GM10266 (cell line): ENCODE measurements around the gene FLAD1.

Experiments used
- DNase-seq: peaks from one replicate; pipeline ENCODE4 v3.0.0; 2012; ENCODE audit errors: extremely low spot score
- TF ChIP-seq, protein P1 (sequence below): IDR thresholded peaks from 2 replicates; pipeline ENCODE4 v1.5.1; 2012; ENCODE audit warnings: mild to moderate bottlenecking, low read depth; ENCODE audit not compliant: control insufficient read depth, insufficient read depth; ENCODE audit errors: missing control alignments

FLAD1 gene

DNA sequence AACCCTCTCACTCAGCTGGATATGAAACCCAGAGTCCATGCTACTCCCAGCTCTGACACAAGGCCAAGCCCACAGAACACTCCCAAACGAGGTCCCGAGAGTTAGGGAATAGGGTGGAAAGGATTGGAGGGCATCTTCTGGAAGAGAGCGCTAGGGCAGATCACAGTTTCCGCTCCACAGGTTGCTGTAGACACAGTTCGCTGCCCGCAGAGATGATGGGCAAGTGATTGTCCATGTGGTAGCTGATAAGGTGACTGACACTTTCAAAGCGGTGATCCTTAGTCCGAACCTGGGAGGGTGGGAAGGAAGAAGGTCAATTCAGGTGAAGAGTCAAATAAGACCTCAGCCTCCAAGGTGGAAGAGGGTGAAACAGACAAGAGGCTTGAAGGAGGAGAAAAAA, 19.5 kb upstream of the FLAD1 start:
- DNase-seq = no peak
- TF ChIP-seq, protein P1, sequence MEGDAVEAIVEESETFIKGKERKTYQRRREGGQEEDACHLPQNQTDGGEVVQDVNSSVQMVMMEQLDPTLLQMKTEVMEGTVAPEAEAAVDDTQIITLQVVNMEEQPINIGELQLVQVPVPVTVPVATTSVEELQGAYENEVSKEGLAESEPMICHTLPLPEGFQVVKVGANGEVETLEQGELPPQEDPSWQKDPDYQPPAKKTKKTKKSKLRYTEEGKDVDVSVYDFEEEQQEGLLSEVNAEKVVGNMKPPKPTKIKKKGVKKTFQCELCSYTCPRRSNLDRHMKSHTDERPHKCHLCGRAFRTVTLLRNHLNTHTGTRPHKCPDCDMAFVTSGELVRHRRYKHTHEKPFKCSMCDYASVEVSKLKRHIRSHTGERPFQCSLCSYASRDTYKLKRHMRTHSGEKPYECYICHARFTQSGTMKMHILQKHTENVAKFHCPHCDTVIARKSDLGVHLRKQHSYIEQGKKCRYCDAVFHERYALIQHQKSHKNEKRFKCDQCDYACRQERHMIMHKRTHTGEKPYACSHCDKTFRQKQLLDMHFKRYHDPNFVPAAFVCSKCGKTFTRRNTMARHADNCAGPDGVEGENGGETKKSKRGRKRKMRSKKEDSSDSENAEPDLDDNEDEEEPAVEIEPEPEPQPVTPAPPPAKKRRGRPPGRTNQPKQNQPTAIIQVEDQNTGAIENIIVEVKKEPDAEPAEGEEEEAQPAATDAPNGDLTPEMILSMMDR = no peak

DNA sequence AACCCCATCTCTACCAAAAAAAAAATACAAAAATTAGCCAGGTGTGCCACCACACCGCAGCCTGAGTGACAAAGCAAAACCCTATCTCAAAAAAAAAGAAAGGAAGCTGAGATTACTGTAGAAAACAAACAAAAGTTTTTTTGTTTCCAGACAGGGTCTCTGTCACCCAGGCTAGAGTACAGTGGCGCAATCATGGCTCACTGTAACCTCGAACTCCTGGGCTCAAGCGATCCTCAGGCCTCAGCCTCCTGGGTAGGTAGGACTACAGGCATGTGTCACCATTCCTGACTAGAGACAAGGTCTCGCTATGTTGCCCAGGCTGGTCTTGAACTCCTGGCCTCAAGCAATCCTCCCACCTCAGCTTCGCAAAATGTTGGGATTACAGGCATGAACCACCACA, 18.8 kb upstream of the FLAD1 start:
- TF ChIP-seq, protein P1 = no peak
- DNase-seq = no peak

DNA sequence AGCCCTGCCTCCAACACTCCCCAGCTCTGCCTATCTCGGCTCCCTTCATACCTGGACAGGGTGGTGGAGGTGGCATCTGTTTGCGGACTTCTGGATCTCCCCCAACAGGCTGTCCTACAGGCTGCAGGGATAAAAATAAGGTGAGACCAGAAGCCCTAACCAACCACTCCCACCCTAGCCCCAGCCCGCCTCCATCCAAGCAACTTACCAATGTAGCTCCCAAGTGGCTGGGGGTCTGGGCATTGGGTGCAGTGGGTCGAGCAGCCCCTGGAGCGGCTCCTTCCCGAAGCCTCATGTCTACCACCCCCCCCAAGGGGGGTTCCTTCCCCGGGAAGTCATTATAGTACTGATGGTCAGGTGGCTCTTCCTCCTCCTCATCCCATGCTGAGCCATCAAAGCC, 17.0 kb upstream of the FLAD1 start:
- TF ChIP-seq, protein P1 = no peak
- no peak for DNase-seq

DNA sequence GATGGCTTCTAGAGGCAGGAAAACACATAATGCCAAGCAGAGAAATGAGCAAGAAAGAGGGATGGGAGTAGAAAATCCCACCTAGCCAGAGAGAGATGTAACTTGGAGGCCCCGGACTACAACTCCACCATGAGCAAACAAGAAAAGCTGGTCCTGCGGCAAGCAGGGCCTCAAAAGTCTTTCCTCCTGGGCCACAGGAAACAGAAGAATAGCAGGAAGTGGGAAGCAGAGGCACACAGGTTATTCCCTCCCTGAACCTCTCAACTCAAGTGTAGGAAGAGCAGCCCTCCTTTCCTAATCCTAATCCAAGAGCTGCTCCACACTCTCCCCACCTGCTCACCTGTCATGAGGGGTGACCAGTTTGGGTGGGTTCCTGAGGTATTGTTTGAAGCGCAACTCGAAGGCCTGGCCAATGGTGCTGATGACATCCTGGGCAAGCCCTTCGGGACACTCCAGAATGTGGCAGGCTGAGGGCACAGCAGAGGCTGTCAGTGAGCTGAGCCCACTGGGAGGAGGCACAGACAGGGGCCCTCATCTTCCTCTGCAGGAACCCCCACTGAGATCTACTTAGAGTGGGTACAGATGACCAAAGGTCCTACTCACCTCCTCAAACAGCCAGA, 15.7 kb upstream of the FLAD1 start:
- TF ChIP-seq, protein P1 = no peak
- DNase-seq = no peak

DNA sequence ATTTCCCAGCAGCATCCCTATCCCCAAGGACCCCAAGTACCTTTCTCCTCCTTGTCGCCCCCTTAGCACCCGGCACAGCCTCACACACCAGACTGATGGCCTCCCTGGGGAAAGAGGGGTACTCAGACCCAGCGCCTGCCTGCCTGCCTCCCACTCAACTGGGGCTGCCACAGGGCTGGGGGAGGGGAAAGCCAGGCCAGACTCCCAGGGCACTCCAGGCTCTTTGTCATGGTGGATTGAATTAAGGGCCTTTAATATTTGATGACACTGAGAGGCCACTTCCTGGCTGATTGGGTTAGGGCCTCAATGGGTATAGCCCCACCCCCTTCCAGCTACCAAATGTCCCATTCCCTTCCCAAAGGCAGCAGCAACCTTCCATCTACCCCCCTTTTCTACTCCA, 14.4 kb upstream of the FLAD1 start:
- TF ChIP-seq, protein P1 = no peak
- DNase-seq = no peak

DNA sequence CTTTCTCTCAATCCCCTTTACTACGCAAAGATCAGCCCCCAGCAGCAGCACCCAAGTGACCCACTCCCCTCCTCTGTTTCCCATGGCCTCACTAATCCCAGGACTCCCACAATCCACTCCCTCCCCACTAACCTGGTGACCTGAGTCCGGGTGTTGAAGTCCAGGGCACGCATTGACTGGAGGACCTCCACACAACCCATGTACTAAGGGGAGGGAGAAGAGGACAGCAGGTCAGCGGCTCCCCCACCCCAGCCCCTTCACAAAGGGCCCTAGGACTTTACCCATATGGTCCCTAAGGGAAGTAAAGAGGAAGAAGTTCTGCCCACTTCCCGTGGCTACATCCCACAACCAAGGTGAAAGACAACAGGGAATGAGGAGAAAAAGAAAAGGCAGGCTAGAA, 13.9 kb upstream of the FLAD1 start:
- no peak for DNase-seq
- TF ChIP-seq, protein P1 = no peak

DNA sequence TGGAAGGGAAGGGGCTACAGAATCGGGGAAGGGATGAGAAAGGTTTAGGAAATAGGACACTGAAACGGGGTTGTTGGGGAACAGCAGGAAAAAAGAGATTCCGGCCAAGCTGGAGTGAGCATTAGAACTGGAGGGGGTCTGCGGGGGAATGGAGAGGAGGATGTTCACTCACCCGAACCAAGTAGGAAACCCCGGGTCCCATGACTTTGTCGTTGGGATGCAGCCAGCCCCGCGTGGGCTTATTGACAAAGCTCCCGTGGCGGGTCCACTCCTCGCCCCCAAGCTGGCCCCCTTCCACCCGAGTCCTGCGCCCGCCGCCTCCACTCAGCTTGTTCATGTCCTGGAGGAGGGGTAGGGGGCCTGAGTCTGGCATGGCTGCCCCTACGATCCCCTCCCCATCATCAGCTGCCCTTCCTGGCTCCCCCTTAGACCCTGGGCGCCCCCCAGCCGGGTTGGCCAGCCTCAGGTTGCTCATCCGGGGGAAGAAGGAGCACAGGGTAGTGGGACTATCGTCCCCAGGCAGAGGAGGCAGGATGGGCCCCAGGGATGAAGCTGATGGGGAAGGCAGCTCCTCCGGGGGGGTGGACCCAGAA, 13.2 kb upstream of the FLAD1 start:
- DNase-seq = no peak
- TF ChIP-seq, protein P1 = no peak
